A549 (cell line): Measurements from ENCODE around the gene CRADD.

ENCODE experiments used
- BHLHE40 ChIP-seq: IDR thresholded peaks from 2 replicates; pipeline ENCODE4 v1.6.1; 2012; ENCODE audit warnings: low read depth, low read length, inconsistent platforms
- CTCF ChIP-seq: fragments of >200 bp; sonication (Bioruptor Twin); formaldehyde crosslinking; IDR thresholded peaks from 3 replicates; pipeline ENCODE4 v1.5.1; 2016
- E2F6 ChIP-seq: IDR thresholded peaks from 2 replicates; pipeline ENCODE4 v1.6.1; 2012; ENCODE audit warnings: low read depth, borderline replicate concordance
- EP300 ChIP-seq, 2 experiments: fragments of >200 bp; sonication (Bioruptor Twin); formaldehyde crosslinking; IDR thresholded peaks; 2 replicates in 1 of 2; 3 replicates in 1 of 2; pipeline ENCODE4 v1.6.1; 2016 to 2017
- FOSL2 ChIP-seq, 2 experiments: fragments of 450-650 bp in 1 of 2; fragments of >200 bp in 1 of 2; sonication (Bioruptor Twin) in 1 of 2; formaldehyde crosslinking; IDR thresholded peaks; 2 replicates each; pipeline versions ENCODE4 v1.5.0 to v1.6.1; 2016 to 2020; ENCODE audit warnings: mild to moderate bottlenecking in 1 of 2, moderate library complexity in 1 of 2
- HMGXB4 ChIP-seq: fragments of 250-450 bp; sonication (Bioruptor Pico); IDR thresholded peaks from 2 replicates; pipeline ENCODE4 v1.5.0; 2021; ENCODE audit warnings: mild to moderate bottlenecking, moderate library complexity, borderline replicate concordance
- JUNB ChIP-seq: fragments of >200 bp; sonication (Bioruptor Twin); formaldehyde crosslinking; IDR thresholded peaks from 2 replicates; pipeline ENCODE4 v1.6.1; 2016
- MAX ChIP-seq: IDR thresholded peaks from 2 replicates; pipeline ENCODE4 v1.6.1; 2012
- MAZ ChIP-seq: fragments of 150-350 bp; IDR thresholded peaks from 2 replicates; pipeline ENCODE4 v1.6.1; 2014; ENCODE audit warnings: antibody characterized with exemption, low read depth, low read length, borderline replicate concordance
- POLR2A ChIP-seq: IDR thresholded peaks from 2 replicates; pipeline ENCODE4 v1.6.1; 2012; ENCODE audit warnings: mild to moderate bottlenecking, low read length
- ZSCAN20 ChIP-seq: fragments of 250-450 bp; sonication (Bioruptor Pico); IDR thresholded peaks from 2 replicates; pipeline ENCODE4 v1.8.0; 2022; ENCODE audit warnings: mild to moderate bottlenecking, moderate library complexity

- no peak for TF ChIP-seq ZSCAN20 (CRISPR knock-in tag)
- TF ChIP-seq EP300 (IDR thresholded peaks at IDR 0.05) = no peak
- TF ChIP-seq MAZ = no peak
- no peak for TF ChIP-seq POLR2A
- no peak for TF ChIP-seq E2F6
- no peak for TF ChIP-seq CTCF
- TF ChIP-seq BHLHE40 = no peak
- TF ChIP-seq HMGXB4 (CRISPR knock-in tag) = no peak
- TF ChIP-seq JUNB = no peak
- TF ChIP-seq MAX = no peak
- TF ChIP-seq FOSL2 (IDR thresholded peaks at IDR 0.05) = no peak
- TF ChIP-seq FOSL2 (CRISPR knock-in tag; IDR thresholded peaks at IDR 0.05) = no peak
Measured at GRCh38 chr12:93720559-93720958, 43.4 kb downstream of the CRADD start.
